Suprapubic skin (tissue), 4 donors: Measurements from ENCODE around the gene RHBDL2.
"Not testable (repeated sequence)": the region's sequence is repeated elsewhere in the genome, so short reads cannot be mapped to it uniquely, and the experiment has no call there.

ENCODE experiments used
- POLR2A ChIP-seq, 2 donors: fragments of 450-650 bp; IDR thresholded peaks; one replicate each; pipeline ENCODE4 v1.6.1; 2017; ENCODE audit warnings: antibody characterized with exemption in 2 of 2, mild to moderate bottlenecking in 2 of 2, moderate library complexity in 2 of 2
- POLR2AphosphoS5 ChIP-seq, 3 donors: sonication (generic); formaldehyde crosslinking; IDR thresholded peaks; one replicate each; pipeline ENCODE4 v1.6.1; 2017; ENCODE audit warnings: antibody characterized with exemption in 3 of 3
- TF ChIP-seq, protein P1 (sequence below), 2 donors: fragments of 200-600 bp in 1 of 2; fragments of 450-650 bp in 1 of 2; sonication (generic) in 1 of 2; IDR thresholded peaks; one replicate each; pipeline ENCODE4 v1.5.1; 2016 to 2019; ENCODE audit warnings: antibody characterized with exemption in 2 of 2, mild to moderate bottlenecking in 1 of 2, moderate library complexity in 1 of 2

DNA sequence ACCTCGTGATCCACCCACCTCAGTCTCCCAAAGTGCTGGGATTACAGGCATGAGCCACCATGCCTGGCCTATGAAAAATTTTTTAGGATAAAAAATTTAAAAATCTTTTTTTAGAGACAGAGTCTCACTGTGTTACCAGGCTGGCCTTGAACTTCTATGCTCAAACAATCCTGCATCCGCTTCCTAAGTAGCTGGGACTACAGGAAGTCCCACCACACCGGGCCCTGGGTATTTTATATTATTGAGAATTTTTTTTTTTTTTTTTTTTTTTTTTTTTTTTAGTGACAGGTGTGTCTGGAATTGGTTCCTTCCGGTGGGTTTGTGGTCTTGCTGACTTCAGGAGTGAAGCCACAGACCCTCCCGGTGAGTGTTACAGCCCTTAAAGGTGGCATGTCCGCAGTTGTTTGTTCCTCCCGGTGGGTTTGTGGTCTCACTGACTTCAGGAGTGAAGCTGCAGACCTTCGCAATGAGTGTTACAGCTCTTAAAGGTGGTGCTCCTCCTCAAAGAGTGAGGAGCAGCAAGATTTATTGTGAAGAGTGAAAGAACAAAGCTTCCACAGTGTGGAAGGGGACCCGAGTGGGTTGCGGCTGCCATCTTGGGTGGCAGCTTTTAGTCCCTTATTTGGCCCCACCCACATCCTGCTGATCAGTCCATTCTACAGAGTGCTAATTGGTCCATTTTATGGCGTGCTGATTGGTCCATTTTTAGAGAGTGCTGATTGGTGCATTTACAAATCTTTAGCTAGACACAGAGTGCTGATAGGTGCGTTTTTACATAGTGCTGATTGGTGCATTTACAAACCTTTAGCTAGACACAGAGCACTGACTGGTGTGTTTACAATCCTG, 36.0 kb upstream of the RHBDL2 start:
- TF ChIP-seq POLR2AphosphoS5, POLR2A (IDR thresholded peaks at IDR 0.05): not testable (repeated sequence)
- TF ChIP-seq, protein P1, sequence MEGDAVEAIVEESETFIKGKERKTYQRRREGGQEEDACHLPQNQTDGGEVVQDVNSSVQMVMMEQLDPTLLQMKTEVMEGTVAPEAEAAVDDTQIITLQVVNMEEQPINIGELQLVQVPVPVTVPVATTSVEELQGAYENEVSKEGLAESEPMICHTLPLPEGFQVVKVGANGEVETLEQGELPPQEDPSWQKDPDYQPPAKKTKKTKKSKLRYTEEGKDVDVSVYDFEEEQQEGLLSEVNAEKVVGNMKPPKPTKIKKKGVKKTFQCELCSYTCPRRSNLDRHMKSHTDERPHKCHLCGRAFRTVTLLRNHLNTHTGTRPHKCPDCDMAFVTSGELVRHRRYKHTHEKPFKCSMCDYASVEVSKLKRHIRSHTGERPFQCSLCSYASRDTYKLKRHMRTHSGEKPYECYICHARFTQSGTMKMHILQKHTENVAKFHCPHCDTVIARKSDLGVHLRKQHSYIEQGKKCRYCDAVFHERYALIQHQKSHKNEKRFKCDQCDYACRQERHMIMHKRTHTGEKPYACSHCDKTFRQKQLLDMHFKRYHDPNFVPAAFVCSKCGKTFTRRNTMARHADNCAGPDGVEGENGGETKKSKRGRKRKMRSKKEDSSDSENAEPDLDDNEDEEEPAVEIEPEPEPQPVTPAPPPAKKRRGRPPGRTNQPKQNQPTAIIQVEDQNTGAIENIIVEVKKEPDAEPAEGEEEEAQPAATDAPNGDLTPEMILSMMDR (IDR thresholded peaks at IDR 0.05) = not testable (repeated sequence)
